ENCODE results near the gene R3HCC1L.

GRCh38 chr10:98268694-98269431, 134.4 kb downstream of the R3HCC1L start:
- TF ChIP-seq NFE2L1 (tag; IDR thresholded peaks at IDR 0.05; ENCODE audit: borderline replicate concordance, low read depth) (no peak), POLR2A (conservative IDR thresholded peaks at IDR 0.05) (no peak), NFIC (IDR thresholded peaks at IDR 0.05) (no peak), ATF2 (CRISPR knock-in tag; IDR thresholded peaks at IDR 0.05) (no peak), ZC3H11A (IDR thresholded peaks at IDR 0.05; ENCODE audit: low read depth, low read length) (no peak), IRF2 (CRISPR knock-in tag; IDR thresholded peaks at IDR 0.05) (no peak), MEF2A (IDR thresholded peaks at IDR 0.05; ENCODE audit: control insufficient read depth, low read depth, low read length) (no peak), CHAMP1 (IDR thresholded peaks at IDR 0.05) (no peak), KAT8 (IDR thresholded peaks at IDR 0.05; ENCODE audit: low read depth) (no peak), CTCF (IDR thresholded peaks at IDR 0.05 in 2 of 3, conservative IDR thresholded peaks at IDR 0.05 in 1 of 3; ENCODE audit: insufficient read depth in 2 of 3, low read depth in 1 of 3, low read length in 3 of 3) (no peak), FOXJ3 (CRISPR knock-in tag; IDR thresholded peaks at IDR 0.05) (no peak)
